H1 (cell line): ENCODE results near the gene RAET1E. TPM values are rescaled to one million over a fixed set of nuclear protein-coding genes. Genes with fewer than 3 reads are reported as not detected.

Experiments
- CTCF ChIA-PET: fragments of 300-600 bp; sonication (Branson Sonifier 250); formaldehyde crosslinking; loops from one replicate; lab custom pipeline; 2021; ENCODE audit not compliant: partially characterized antibody; lab: Charles Lee
- POLR2A ChIA-PET: fragments of 300-600 bp; sonication (Branson Sonifier 250); formaldehyde crosslinking; loops from one replicate; lab custom pipeline; 2021; ENCODE audit warnings: inconsistent platforms; ENCODE audit not compliant: partially characterized antibody; lab: Charles Lee
- DNase-seq, 2 experiments: peaks; one replicate each; pipeline versions ENCODE4 v3.0.0 to v3.0.0-alpha.2; 2010 to 2022; ENCODE audit warnings: low spot score in 2 of 2, low read depth in 1 of 2, mixed read lengths in 1 of 2
- FAIRE-seq: peaks from 2 replicates; lab custom pipeline; 2011; peaks lifted over from hg19 to GRCh38; lab: Jason Lieb, UNC
- H2AFZ ChIP-seq: 2 replicates; pipeline ENCODE4 v1.8.1; 2012; ENCODE audit warnings: low read length, inconsistent platforms
- H2AK5ac ChIP-seq: 2 replicates; pipeline ENCODE4 v1.6.1; 2013; ENCODE audit warnings: low read depth, low read length
- H2BK120ac ChIP-seq: replicated peaks from 2 replicates; pipeline ENCODE3; 2013; ENCODE audit warnings: low read depth, low read length, inconsistent platforms
- H2BK12ac ChIP-seq: 2 replicates; pipeline ENCODE4 v1.6.1; 2013; ENCODE audit warnings: low read depth, low read length
- H2BK15ac ChIP-seq: 2 replicates; pipeline ENCODE4 v1.6.1; 2013; ENCODE audit warnings: low read length
- H2BK20ac ChIP-seq: 2 replicates; pipeline ENCODE4 v1.6.1; 2013; ENCODE audit warnings: low read length
- H2BK5ac ChIP-seq: 2 replicates; pipeline ENCODE4 v1.6.1; 2013; ENCODE audit warnings: low read depth, low read length
- H3K14ac ChIP-seq: 2 replicates; pipeline ENCODE4 v1.6.1; 2013; ENCODE audit warnings: inconsistent platforms; ENCODE audit not compliant: insufficient read length
- H3K18ac ChIP-seq: 2 replicates; pipeline ENCODE4 v1.6.1; 2013; ENCODE audit warnings: low read length; ENCODE audit errors: extremely low read depth
- H3K23ac ChIP-seq: 2 replicates; pipeline ENCODE4 v1.6.1; 2013; ENCODE audit warnings: inconsistent platforms; ENCODE audit not compliant: insufficient read length
- H3K23me2 ChIP-seq: 2 replicates; pipeline ENCODE4 v1.6.1; 2013; ENCODE audit warnings: low read depth, low read length
- H3K27ac ChIP-seq: 2 replicates; pipeline ENCODE4 v1.6.1; 2011; ENCODE audit warnings: low read depth, low read length, inconsistent platforms
- H3K27me3 ChIP-seq, 4 experiments: replicated peaks in 1 of 4; 1 replicate in 1 of 4; 2 replicates in 3 of 4; pipeline versions ENCODE4 v1.6.1 to v1.8.1; 2011 to 2013; ENCODE audit warnings: low read length in 3 of 4, mild to moderate bottlenecking in 3 of 4, inconsistent platforms in 2 of 4, mixed read lengths in 2 of 4, moderate library complexity in 1 of 4; ENCODE audit not compliant: control insufficient read depth in 3 of 4, insufficient read depth in 3 of 4; ENCODE audit errors: extremely low read depth in 1 of 4
- H3K36me3 ChIP-seq, 4 experiments: 2 replicates each; pipeline versions ENCODE4 v1.6.1 to v1.8.1; 2011 to 2013; ENCODE audit warnings: mild to moderate bottlenecking in 4 of 4, low read length in 3 of 4, moderate library complexity in 2 of 4, control low read depth in 1 of 4, inconsistent platforms in 1 of 4; ENCODE audit not compliant: insufficient read depth in 4 of 4, control insufficient read depth in 2 of 4
- H3K4ac ChIP-seq: replicated peaks from 2 replicates; pipeline ENCODE3; 2013; ENCODE audit warnings: low read length, low read depth, mixed read lengths, inconsistent platforms; ENCODE audit not compliant: insufficient read length
- H3K4me1 ChIP-seq, 4 experiments: replicated peaks in 1 of 4; 1 replicate in 1 of 4; 2 replicates in 3 of 4; pipeline versions ENCODE4 v1.6.1 to v1.8.1; 2011 to 2013; ENCODE audit warnings: low read length in 3 of 4, inconsistent platforms in 2 of 4, mixed read lengths in 1 of 4; ENCODE audit not compliant: insufficient read depth in 4 of 4, control insufficient read depth in 3 of 4
- H3K4me2 ChIP-seq, 2 experiments: 2 replicates each; pipeline versions ENCODE4 v1.6.1 to v1.8.1; 2011 to 2013; ENCODE audit warnings: low read depth in 2 of 2, low read length in 2 of 2, control low read depth in 1 of 2, inconsistent platforms in 1 of 2, mild to moderate bottlenecking in 1 of 2; ENCODE audit not compliant: insufficient read depth in 1 of 2
- H3K4me3 ChIP-seq, 4 experiments: fragments of 200-600, 300-600 bp in 1 of 4; sonication (generic), shearing (Covaris generic), sonication (Bioruptor Twin) in 1 of 4; 2 replicates each; pipeline versions ENCODE4 v1.5.1 to v1.8.1; 2011 to 2016; ENCODE audit warnings: low read length in 4 of 4, low read depth in 3 of 4, control low read depth in 2 of 4, inconsistent platforms in 2 of 4, mild to moderate bottlenecking in 2 of 4, mixed read lengths in 1 of 4, moderate library complexity in 1 of 4; ENCODE audit not compliant: insufficient read depth in 2 of 4; ENCODE audit errors: extremely low read depth in 1 of 4
- H3K56ac ChIP-seq: replicated peaks from 2 replicates; pipeline ENCODE3; 2013; ENCODE audit warnings: low read depth, mild to moderate bottlenecking, mixed read lengths, low read length, inconsistent platforms; ENCODE audit not compliant: insufficient read length
- H3K79me1 ChIP-seq: 2 replicates; pipeline ENCODE4 v1.6.1; 2013; ENCODE audit warnings: low read depth, low read length, control low read depth
- H3K79me2 ChIP-seq, 2 experiments: 2 replicates each; pipeline versions ENCODE4 v1.6.1 to v1.8.1; 2012 to 2013; ENCODE audit warnings: low read length in 2 of 2, mild to moderate bottlenecking in 2 of 2, inconsistent platforms in 1 of 2; ENCODE audit not compliant: insufficient read depth in 2 of 2, control insufficient read depth in 1 of 2
- H3K9ac ChIP-seq, 4 experiments: replicated peaks in 1 of 4; 1 replicate in 1 of 4; 2 replicates in 3 of 4; pipeline versions ENCODE4 v1.6.1 to v1.8.1; 2011 to 2013; ENCODE audit warnings: low read depth in 3 of 4, low read length in 3 of 4, control low read depth in 2 of 4, mild to moderate bottlenecking in 2 of 4, moderate library complexity in 2 of 4, inconsistent platforms in 1 of 4; ENCODE audit errors: extremely low read depth in 1 of 4
- H3K9me3 ChIP-seq, 2 experiments: 2 replicates each; pipeline versions ENCODE4 v1.6.1 to v1.8.1; 2012 to 2013; ENCODE audit warnings: mild to moderate bottlenecking in 2 of 2, moderate library complexity in 2 of 2, control low read depth in 1 of 2, inconsistent platforms in 1 of 2, low read depth in 1 of 2, low read length in 1 of 2, mixed read lengths in 1 of 2; ENCODE audit not compliant: insufficient read depth in 2 of 2
- H4K20me1 ChIP-seq, 2 experiments: replicated peaks in 1 of 2; 2 replicates each; pipeline versions ENCODE3 to v1.8.1; 2011 to 2013; ENCODE audit warnings: inconsistent platforms in 2 of 2, low read length in 2 of 2, mild to moderate bottlenecking in 1 of 2; ENCODE audit not compliant: insufficient read depth in 2 of 2, control insufficient read depth in 1 of 2
- H4K5ac ChIP-seq: 2 replicates; pipeline ENCODE4 v1.6.1; 2013; ENCODE audit warnings: low read length, low read depth, mixed read lengths, inconsistent platforms; ENCODE audit not compliant: insufficient read length
- H4K8ac ChIP-seq: 2 replicates; pipeline ENCODE4 v1.8.0; 2013; ENCODE audit warnings: mild to moderate bottlenecking, moderate library complexity, low read length, inconsistent platforms; ENCODE audit not compliant: insufficient read depth; ENCODE audit errors: extremely low read depth
- H4K91ac ChIP-seq: replicated peaks from 2 replicates; pipeline ENCODE3; 2013; ENCODE audit warnings: low read length, mixed read lengths, inconsistent platforms; ENCODE audit not compliant: insufficient read length
- GABPA ChIP-seq: IDR thresholded peaks from 2 replicates; pipeline ENCODE4 v1.6.1; 2011; ENCODE audit warnings: mild to moderate bottlenecking, low read length, moderate library complexity, borderline replicate concordance; ENCODE audit not compliant: insufficient read depth
- HDAC2 ChIP-seq, 2 experiments: fragments of 300-600 bp in 1 of 2; sonication (generic) in 1 of 2; IDR thresholded peaks; 2 replicates each; pipeline ENCODE4 v1.6.1; 2011 to 2012; ENCODE audit warnings: low read depth in 2 of 2, low read length in 2 of 2, mild to moderate bottlenecking in 2 of 2, moderate library complexity in 2 of 2, borderline replicate concordance in 1 of 2, inconsistent platforms in 1 of 2
- MAFK ChIP-seq: IDR thresholded peaks from 2 replicates; pipeline ENCODE4 v1.6.1; 2012; ENCODE audit warnings: low read depth, mild to moderate bottlenecking, improper control_type of control experiment, low read length
- SRF ChIP-seq: IDR thresholded peaks from 2 replicates; pipeline ENCODE4 v1.6.1; 2011; ENCODE audit warnings: mild to moderate bottlenecking, low read depth, low read length, moderate library complexity
- WGBS, 2 experiments: shearing (Covaris generic) in 1 of 2; methylation state at CpG; one replicate each; pipeline versions ENCODE4 v1.1.6 to v1.1.7; 2013 to 2015; ENCODE audit warnings: low lambda C conversion rate in 2 of 2, mixed read lengths in 2 of 2, inconsistent platforms in 1 of 2, low coverage in 1 of 2, missing lambda C conversion rate in 1 of 2; ENCODE audit not compliant: insufficient replicate concordance in 2 of 2, insufficient coverage in 1 of 2, insufficient read length in 1 of 2; ENCODE audit errors: extremely low coverage in 1 of 2, missing lambda C conversion rate in 1 of 2; 5-methylcytosine and 5-hydroxymethylcytosine counted together
- polyA plus RNA-seq, 7 experiments: library from polyadenylated mRNA; depleted of rRNA in 3 of 7; stranded (reverse) in 5 of 7; unstranded in 2 of 7; fragments of >200 nt in 5 of 7; fragments of 200-250 nt in 2 of 7; gene quantifications; 1 replicate in 5 of 7; 2 replicates in 1 of 7; 4 replicates in 1 of 7; pipeline versions ENCODE4 v1.2.1 to v1.2.3, GENCODE V29; 2011 to 2013; ENCODE audit warnings: missing spikeins in 2 of 7, mixed read lengths in 2 of 7
- total RNA-seq: library from RNA; stranded (reverse); fragmentation: NEBNext Ultra II Directional; extraction: Animal tissue kit (Norgen Biotek cat#: 25700); gene quantifications from 2 replicates; pipeline ENCODE4 v1.2.1, GENCODE V29; 2021

The RAET1E gene
- total and polyA plus RNA-seq, 2 of the 8 experiments (the other 6 are each of a cell fraction or from before 2014, with no cell fraction given), result not detected

GRCh38 chr6:149909701-149910470 is 12.0 kb upstream of the RAET1E start:
- Histone ChIP-seq H3K14ac (no peak overlapping the region), H3K79me2 (no peaks in the 10 kb centered on the region), H3K9ac (no peak overlapping the region), H2BK120ac (no peak overlapping the region), H3K4me2 (no peak overlapping the region), H3K18ac (no peak overlapping the region), H4K20me1 (no peaks in the 10 kb centered on the region), H3K27me3 (no peaks in the 10 kb centered on the region), H2AK5ac (no peak overlapping the region), H4K8ac (no peak overlapping the region; the same call in 1 of the 2 replicates), H3K9me3 (peaks cover 15 to 22% of the 10 kb centered on the region in 2 experiments; a peak in 3 of 4 replicates), H2BK20ac (no peak overlapping the region), H3K23ac (no peak overlapping the region), H3K27ac (no peak overlapping the region), H4K91ac (no peak overlapping the region), H3K23me2 (no peaks in the 10 kb centered on the region), H2BK12ac (no peak overlapping the region), H4K5ac (no peak overlapping the region), H2AFZ (no peak overlapping the region), H2BK15ac (no peak overlapping the region), H3K56ac (no peak overlapping the region), H3K4ac (no peak overlapping the region), H2BK5ac (no peak overlapping the region), H3K36me3 (no peaks in the 10 kb centered on the region), H3K4me3 (no peak overlapping the region), H3K4me1 (no peaks in the 10 kb centered on the region), H3K79me1 (no peaks in the 10 kb centered on the region)
- FAIRE-seq, result no peak
- 87% methylated on average over 5 of the region's 9 CpGs; no CpG with 5 or more reads in 1 of the 2 experiments for WGBS, 2 experiments
- POLR2A ChIA-PET, result no interaction called here
- no peak for DNase-seq
- CTCF ChIA-PET, result interaction anchor here (1.6 kb wide), 1 partner anchor 15 kb away, joined by 6 read pairs; no protein-coding TSS in a partner anchor
- no peak for TF ChIP-seq GABPA
- TF ChIP-seq MAFK, result no peak
- no peak for TF ChIP-seq SRF
- TF ChIP-seq HDAC2 (IDR thresholded peaks at IDR 0.05; ENCODE audit: borderline replicate concordance in 1 of 2, low read depth in 2 of 2, low read length in 2 of 2), result no peak
